Ovary (tissue), 3 donors: ENCODE measurements around the gene CLEC16A.

ENCODE experiments used
- CTCF ChIP-seq, 3 donors: fragments of 450-650 bp in 2 of 3; fragments of 200-600 bp in 1 of 3; IDR thresholded peaks; one replicate each; pipeline versions ENCODE4 v1.5.1 to v1.8.0; 2016 to 2022; ENCODE audit warnings: antibody characterized with exemption in 3 of 3, mild to moderate bottlenecking in 1 of 3
- POLR2A ChIP-seq: fragments of 450-650 bp; IDR thresholded peaks from one replicate; pipeline ENCODE4 v1.6.1; 2017; ENCODE audit warnings: antibody characterized with exemption, mild to moderate bottlenecking, moderate library complexity
- donor health status: DM: no; HTN: no; CAD: no.

DNA sequence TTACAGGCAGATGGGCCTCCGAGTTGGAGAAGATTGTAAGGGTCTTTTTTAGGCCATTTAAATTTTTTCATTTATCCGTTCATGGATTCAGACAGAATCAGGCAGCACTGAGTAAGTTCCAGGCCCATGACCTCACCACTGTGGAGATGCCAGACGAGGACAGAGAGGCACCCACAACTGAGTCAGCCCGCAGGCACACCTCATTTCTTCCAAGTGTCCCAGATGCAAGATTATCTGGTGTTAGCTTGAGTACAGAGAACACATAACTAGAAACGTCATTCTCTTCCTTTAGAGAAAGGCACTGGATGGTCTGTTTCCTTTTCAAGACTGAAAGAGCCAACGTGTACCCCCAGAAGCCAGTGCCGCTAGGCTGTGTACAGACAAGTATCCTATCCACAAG lies 16.9 kb downstream of the CLEC16A start:
- TF ChIP-seq CTCF (IDR thresholded peaks at IDR 0.05) (no peak), POLR2A (no peak)
